Calu3 (cell line): Measurements from ENCODE around the gene SEMA3B. TPM values are rescaled to one million over a fixed set of nuclear protein-coding genes. Genes with fewer than 3 reads are reported as not detected.
A peak's percentile ranks its signal among the peaks of the same experiment; 100 is the strongest.
"Not testable (repeated sequence)": the region's sequence is repeated elsewhere in the genome, so short reads cannot be mapped to it uniquely, and the experiment has no call there.

ENCODE experiments used
- BruUV-seq: library from RNA; stranded (reverse); fragments of 400-500 nt; replicated peaks from 2 replicates; lab custom pipeline; 2021; lab: Mats Ljungman, UMichigan
- CTCF ChIA-PET: fragments of 300-600 bp; sonication (Branson Sonifier 250); formaldehyde crosslinking; loops from one replicate; lab custom pipeline; 2022; ENCODE audit warnings: antibody characterized with exemption; lab: Charles Lee
- DNase-seq: peaks from one replicate; pipeline ENCODE4 v3.0.0; 2022
- H3K27ac Mint-ChIP-seq: one replicate; pipeline ENCODE4 v1.8.0; 2022; ENCODE audit warnings: mixed read lengths; ENCODE audit not compliant: unreplicated experiment
- H3K27me3 Mint-ChIP-seq: one replicate; pipeline ENCODE4 v1.8.0; 2022; ENCODE audit warnings: mixed read lengths; ENCODE audit not compliant: unreplicated experiment
- H3K36me3 Mint-ChIP-seq: one replicate; pipeline ENCODE4 v1.8.0; 2022; ENCODE audit warnings: mild to moderate bottlenecking, moderate library complexity, mixed read lengths; ENCODE audit not compliant: insufficient read depth, unreplicated experiment
- H3K4me1 Mint-ChIP-seq: one replicate; pipeline ENCODE4 v1.8.0; 2022; ENCODE audit warnings: mild to moderate bottlenecking, low read depth, mixed read lengths; ENCODE audit not compliant: unreplicated experiment
- H3K4me3 Mint-ChIP-seq: one replicate; pipeline ENCODE4 v1.8.0; 2022; ENCODE audit warnings: mild to moderate bottlenecking, low read depth, moderate library complexity, mixed read lengths; ENCODE audit not compliant: unreplicated experiment
- H3K9me3 Mint-ChIP-seq: one replicate; pipeline ENCODE4 v1.8.0; 2022; ENCODE audit warnings: low read depth, mixed read lengths; ENCODE audit not compliant: unreplicated experiment
- intact Hi-C: fragments of 100-400 bp; cut with micrococcal nuclease; formaldehyde crosslinking; loops from one replicate; pipeline ENCODE4 v1.10.0; 2022; ENCODE audit not compliant: unreplicated experiment
- total RNA-seq: library from RNA; stranded (reverse); gene quantifications from 2 replicates; pipeline ENCODE4 v1.2.3, GENCODE V29; 2022
- TF ChIP-seq, protein P1 (sequence below): fragments of 200-600 bp; IDR thresholded peaks from one replicate; pipeline ENCODE4 v1.8.0; 2022; ENCODE audit warnings: antibody characterized with exemption; ENCODE audit not compliant: unreplicated experiment

SEMA3B gene
- total RNA-seq, 1 experiment from 2014 or later: 20.3 TPM

GRCh38 chr3:50271314-50271936 lies 2.5 kb downstream of the SEMA3B start:
- Mint-ChIP-seq H3K4me3 (peak overlapping the region; percentile 63), H3K9me3 (no peaks in the 10 kb centered on the region), H3K27me3 (no peaks in the 10 kb centered on the region), H3K4me1 (peaks cover 49% of the 10 kb centered on the region), H3K27ac (peak overlapping the region; percentile 6), H3K36me3 (peaks cover 46% of the 10 kb centered on the region)
- DNase-seq: no peak
- no TSS peak for BruUV-seq
- CTCF ChIA-PET: interaction anchor here (1.0 to 1.8 kb wide), 3 partner anchors 11 to 45 kb away, joined by 3 to 8 read pairs (median 4); no protein-coding TSS in a partner anchor
- intact Hi-C loops: loop anchor here (10.0 kb wide), 1 partner anchor 53 kb away; the partner anchor contains the start of genes HYAL2 and TUSC2
- TF ChIP-seq, protein P1, sequence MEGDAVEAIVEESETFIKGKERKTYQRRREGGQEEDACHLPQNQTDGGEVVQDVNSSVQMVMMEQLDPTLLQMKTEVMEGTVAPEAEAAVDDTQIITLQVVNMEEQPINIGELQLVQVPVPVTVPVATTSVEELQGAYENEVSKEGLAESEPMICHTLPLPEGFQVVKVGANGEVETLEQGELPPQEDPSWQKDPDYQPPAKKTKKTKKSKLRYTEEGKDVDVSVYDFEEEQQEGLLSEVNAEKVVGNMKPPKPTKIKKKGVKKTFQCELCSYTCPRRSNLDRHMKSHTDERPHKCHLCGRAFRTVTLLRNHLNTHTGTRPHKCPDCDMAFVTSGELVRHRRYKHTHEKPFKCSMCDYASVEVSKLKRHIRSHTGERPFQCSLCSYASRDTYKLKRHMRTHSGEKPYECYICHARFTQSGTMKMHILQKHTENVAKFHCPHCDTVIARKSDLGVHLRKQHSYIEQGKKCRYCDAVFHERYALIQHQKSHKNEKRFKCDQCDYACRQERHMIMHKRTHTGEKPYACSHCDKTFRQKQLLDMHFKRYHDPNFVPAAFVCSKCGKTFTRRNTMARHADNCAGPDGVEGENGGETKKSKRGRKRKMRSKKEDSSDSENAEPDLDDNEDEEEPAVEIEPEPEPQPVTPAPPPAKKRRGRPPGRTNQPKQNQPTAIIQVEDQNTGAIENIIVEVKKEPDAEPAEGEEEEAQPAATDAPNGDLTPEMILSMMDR: no peak

DNA sequence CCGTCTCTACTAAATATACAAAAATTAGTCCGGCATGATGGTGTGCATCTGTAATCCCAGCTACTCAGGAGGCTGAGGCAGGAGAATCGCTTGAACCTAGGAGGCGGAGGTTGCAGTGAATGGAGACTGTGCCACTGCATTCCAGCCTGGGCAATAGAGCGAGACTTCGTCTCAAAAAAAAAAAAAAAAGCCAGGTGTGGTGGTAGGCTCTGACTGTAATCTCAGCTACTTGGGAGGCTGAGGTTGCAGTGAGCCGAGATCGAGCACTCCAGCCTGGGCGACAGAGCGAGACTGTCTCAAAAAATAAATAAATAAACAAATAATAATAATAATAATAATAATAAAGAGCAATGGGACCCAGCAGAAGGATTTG lies 3.6 kb downstream of the SEMA3B start:
- H3K27me3 Mint-ChIP-seq, H3K9me3 Mint-ChIP-seq, BruUV-seq, DNase-seq: not testable (repeated sequence)
- H3K27ac Mint-ChIP-seq: peak overlapping the region; percentile 32
- peak overlapping the region; percentile 63 for H3K4me3 Mint-ChIP-seq
- intact Hi-C loops: loop anchor here (2.0 to 10.0 kb wide), 2 partner anchors 52 to 152 kb away; partner anchors contain the start of genes HYAL2 and TUSC2
- peaks cover 44% of the 10 kb centered on the region for H3K36me3 Mint-ChIP-seq
- CTCF ChIA-PET: interaction anchor here (0.7 to 1.8 kb wide), 3 partner anchors 12 to 84 kb away, joined by 4 to 8 read pairs (median 5); no protein-coding TSS in a partner anchor
- H3K4me1 Mint-ChIP-seq: peaks cover 48% of the 10 kb centered on the region

GRCh38 chr3:50272911-50273688 lies 4.2 kb downstream of the SEMA3B start:
- peak; percentile 94 for DNase-seq
- H3K36me3 Mint-ChIP-seq: peaks cover 41% of the 10 kb centered on the region
- BruUV-seq: no TSS peak
- intact Hi-C loops: loop anchor here (1.0 to 10.0 kb wide), 4 partner anchors 46 to 152 kb away; partner anchors contain the start of genes HYAL2 and TUSC2
- TF ChIP-seq, protein P1: peak; percentile 96
- H3K27ac Mint-ChIP-seq: peak overlapping the region; percentile 32
- CTCF ChIA-PET: interaction anchor here (0.7 kb wide), 1 partner anchor 84 kb away, joined by 4 read pairs; no protein-coding TSS in a partner anchor
- peak overlapping the region; percentile 63 for H3K4me3 Mint-ChIP-seq
- no peaks in the 10 kb centered on the region for H3K9me3 Mint-ChIP-seq
- no peaks in the 10 kb centered on the region for H3K27me3 Mint-ChIP-seq
- peaks cover 42% of the 10 kb centered on the region for H3K4me1 Mint-ChIP-seq

GRCh38 chr3:50273689-50274065 lies 4.7 kb downstream of the SEMA3B start:
- TF ChIP-seq, protein P1: no peak
- intact Hi-C loops: loop anchor here (1.0 to 10.0 kb wide), 4 partner anchors 46 to 153 kb away; partner anchors contain the start of genes HYAL2 and TUSC2
- H3K4me3 Mint-ChIP-seq: peak overlapping the region; percentile 63
- H3K27me3 Mint-ChIP-seq: no peaks in the 10 kb centered on the region
- peak overlapping the region; percentile 32 for H3K27ac Mint-ChIP-seq
- CTCF ChIA-PET: no interaction called here
- no peaks in the 10 kb centered on the region for H3K9me3 Mint-ChIP-seq
- BruUV-seq: no TSS peak
- peaks cover 39% of the 10 kb centered on the region for H3K36me3 Mint-ChIP-seq
- no peak for DNase-seq
- H3K4me1 Mint-ChIP-seq: peaks cover 36% of the 10 kb centered on the region
